Tibial artery (tissue), 4 donors: ENCODE data around the gene CAMTA1.

Source experiments
- DNase-seq, 2 donors: peaks; one replicate each; pipeline ENCODE4 v3.0.0-alpha.2; 2019
- H3K27ac ChIP-seq, 2 donors: fragments of 200-600 bp; sonication (generic) in 1 of 2; 1 replicate in 1 of 2; 2 replicates in 1 of 2; pipeline ENCODE4 v1.5.1; 2018 to 2019; ENCODE audit warnings: mild to moderate bottlenecking in 1 of 2
- H3K27me3 ChIP-seq, 2 donors: fragments of 200-600 bp; sonication (generic) in 1 of 2; one replicate each; pipeline versions ENCODE4 v1.5.1 to v1.6.0; 2016 to 2019
- H3K36me3 ChIP-seq, 3 donors: fragments of 200-600 bp; sonication (generic) in 2 of 3; one replicate each; pipeline ENCODE4 v1.5.1; 2016 to 2019; ENCODE audit warnings: mild to moderate bottlenecking in 2 of 3
- H3K4me1 ChIP-seq, 4 donors: fragments of 200-600 bp; sonication (generic) in 2 of 4; 1 replicate in 3 of 4; 2 replicates in 1 of 4; pipeline ENCODE4 v1.5.1; 2016 to 2019
- H3K4me3 ChIP-seq, 2 donors: fragments of 200-600 bp; sonication (generic) in 1 of 2; 1 replicate in 1 of 2; 2 replicates in 1 of 2; pipeline ENCODE4 v1.5.1; 2018 to 2019; ENCODE audit warnings: mild to moderate bottlenecking in 2 of 2
- H3K9me3 ChIP-seq, 3 donors: fragments of 200-600 bp; sonication (generic) in 1 of 3; one replicate each; pipeline ENCODE4 v1.5.1; 2016 to 2019
- intact Hi-C: fragments of 100-400 bp; cut with DNase I; formaldehyde crosslinking; loops from one replicate; pipeline ENCODE4 v1.15.0; 2023; ENCODE audit warnings: low total_unique reads
- TF ChIP-seq, protein P1 (sequence below), 2 experiments: fragments of 200-600 bp in 1 of 2; fragments of 450-650 bp in 1 of 2; IDR thresholded peaks; one replicate each; pipeline ENCODE4 v1.5.1; 2017 to 2019; ENCODE audit warnings: antibody characterized with exemption in 2 of 2, mild to moderate bottlenecking in 1 of 2, moderate library complexity in 1 of 2

The CAMTA1 gene

DNA sequence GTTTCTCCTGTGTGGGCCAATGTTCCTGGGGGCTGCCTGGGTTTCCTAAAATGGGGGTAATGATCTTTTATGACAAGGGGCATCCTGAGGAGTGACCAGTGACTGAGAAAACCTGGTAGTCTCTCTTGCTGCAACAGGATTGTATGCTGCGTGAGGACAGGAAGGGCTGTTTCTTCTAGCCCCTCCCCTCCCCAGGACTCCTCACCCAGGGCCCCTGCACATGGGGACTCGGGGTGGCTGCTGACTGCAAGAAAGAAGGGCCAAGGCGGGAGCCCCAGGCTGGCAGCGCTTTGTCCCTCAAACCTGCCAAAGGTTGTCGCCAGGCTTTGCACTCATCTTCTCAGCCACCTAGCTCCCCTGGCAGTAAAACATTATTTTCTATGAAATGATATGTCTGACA, 442.4 kb downstream of the CAMTA1 start:
- H3K9me3 ChIP-seq = no peaks in the 10 kb centered on the region
- TF ChIP-seq, protein P1, sequence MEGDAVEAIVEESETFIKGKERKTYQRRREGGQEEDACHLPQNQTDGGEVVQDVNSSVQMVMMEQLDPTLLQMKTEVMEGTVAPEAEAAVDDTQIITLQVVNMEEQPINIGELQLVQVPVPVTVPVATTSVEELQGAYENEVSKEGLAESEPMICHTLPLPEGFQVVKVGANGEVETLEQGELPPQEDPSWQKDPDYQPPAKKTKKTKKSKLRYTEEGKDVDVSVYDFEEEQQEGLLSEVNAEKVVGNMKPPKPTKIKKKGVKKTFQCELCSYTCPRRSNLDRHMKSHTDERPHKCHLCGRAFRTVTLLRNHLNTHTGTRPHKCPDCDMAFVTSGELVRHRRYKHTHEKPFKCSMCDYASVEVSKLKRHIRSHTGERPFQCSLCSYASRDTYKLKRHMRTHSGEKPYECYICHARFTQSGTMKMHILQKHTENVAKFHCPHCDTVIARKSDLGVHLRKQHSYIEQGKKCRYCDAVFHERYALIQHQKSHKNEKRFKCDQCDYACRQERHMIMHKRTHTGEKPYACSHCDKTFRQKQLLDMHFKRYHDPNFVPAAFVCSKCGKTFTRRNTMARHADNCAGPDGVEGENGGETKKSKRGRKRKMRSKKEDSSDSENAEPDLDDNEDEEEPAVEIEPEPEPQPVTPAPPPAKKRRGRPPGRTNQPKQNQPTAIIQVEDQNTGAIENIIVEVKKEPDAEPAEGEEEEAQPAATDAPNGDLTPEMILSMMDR (IDR thresholded peaks at IDR 0.05) = no peak
- H3K27ac ChIP-seq = no peak overlapping the region
- intact Hi-C loops = no loop called here
- H3K36me3 ChIP-seq = no peaks in the 10 kb centered on the region
- H3K27me3 ChIP-seq = peaks cover 0 to 39% of the 10 kb centered on the region in 2 donors
- H3K4me1 ChIP-seq = no peaks in the 10 kb centered on the region
- no peak overlapping the region for H3K4me3 ChIP-seq
- no peak for DNase-seq

DNA sequence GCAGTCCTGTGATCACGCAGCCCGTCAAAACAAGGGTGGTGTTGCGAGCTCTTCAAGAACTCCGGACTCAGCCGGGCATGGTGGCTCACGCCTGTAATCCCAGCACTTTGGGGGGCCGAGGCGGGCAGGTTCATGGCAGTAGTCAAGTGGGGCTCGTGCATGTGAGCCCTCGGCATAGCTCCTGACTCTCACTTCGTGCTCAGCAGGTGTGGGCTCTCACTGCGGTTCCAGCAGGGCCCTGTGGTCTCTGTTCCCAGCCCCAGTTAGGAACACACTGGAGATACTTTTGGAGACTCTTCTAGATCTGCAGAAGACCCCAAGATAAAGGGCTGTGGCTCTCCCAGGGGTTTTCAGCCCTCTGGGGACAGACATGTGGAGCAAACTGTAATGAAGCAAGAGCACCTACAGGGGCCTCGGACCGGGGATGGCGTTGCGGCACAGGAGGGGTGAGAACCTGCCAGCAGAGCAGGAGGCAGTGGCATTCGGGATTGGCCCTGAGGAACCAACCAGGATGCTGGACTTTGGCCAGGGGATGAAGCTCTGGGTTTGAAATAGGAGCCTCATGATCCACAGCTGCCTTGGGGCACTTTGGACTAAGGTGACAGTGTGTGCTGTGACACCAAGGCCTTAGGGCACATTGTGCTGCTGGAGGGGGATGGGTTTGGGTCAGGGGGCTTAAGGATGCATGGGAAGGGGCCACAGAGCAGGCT, 443.2 kb downstream of the CAMTA1 start:
- H3K4me3 ChIP-seq = no peak overlapping the region
- peaks cover 0 to 39% of the 10 kb centered on the region in 2 donors for H3K27me3 ChIP-seq
- H3K27ac ChIP-seq = no peak overlapping the region
- DNase-seq = no peak
- H3K36me3 ChIP-seq = no peaks in the 10 kb centered on the region
- TF ChIP-seq, protein P1 (IDR thresholded peaks at IDR 0.05) = no peak
- no peaks in the 10 kb centered on the region for H3K4me1 ChIP-seq
- intact Hi-C loops = no loop called here
- H3K9me3 ChIP-seq = no peaks in the 10 kb centered on the region

DNA sequence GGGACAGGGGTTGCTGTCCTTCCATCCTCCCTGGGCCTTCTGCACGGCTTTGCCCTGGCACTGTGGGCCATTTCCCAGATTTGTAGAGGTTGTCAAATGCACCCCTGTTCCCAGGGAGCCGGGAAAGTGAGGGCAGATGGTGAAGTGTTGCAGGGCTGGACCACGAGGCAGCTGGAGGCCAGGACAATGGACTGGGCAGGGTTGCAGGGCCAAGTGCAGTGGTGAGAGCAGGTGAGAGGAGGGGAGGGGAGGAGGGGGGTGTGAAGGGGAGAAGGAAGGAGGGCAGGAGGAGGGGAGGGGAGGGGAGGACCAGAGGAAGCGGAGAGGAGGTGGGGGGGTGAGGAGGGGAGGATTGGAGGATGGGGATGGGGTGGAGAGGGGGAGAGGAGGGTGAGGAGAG, 443.9 kb downstream of the CAMTA1 start:
- Histone ChIP-seq H3K9me3 (no peaks in the 10 kb centered on the region), H3K27ac (no peak overlapping the region), H3K4me3 (no peak overlapping the region), H3K36me3 (no peaks in the 10 kb centered on the region), H3K27me3 (peaks cover 0 to 39% of the 10 kb centered on the region in 2 donors), H3K4me1 (no peaks in the 10 kb centered on the region)
- intact Hi-C loops = no loop called here
- TF ChIP-seq, protein P1 (IDR thresholded peaks at IDR 0.05) = no peak
- no peak for DNase-seq

DNA sequence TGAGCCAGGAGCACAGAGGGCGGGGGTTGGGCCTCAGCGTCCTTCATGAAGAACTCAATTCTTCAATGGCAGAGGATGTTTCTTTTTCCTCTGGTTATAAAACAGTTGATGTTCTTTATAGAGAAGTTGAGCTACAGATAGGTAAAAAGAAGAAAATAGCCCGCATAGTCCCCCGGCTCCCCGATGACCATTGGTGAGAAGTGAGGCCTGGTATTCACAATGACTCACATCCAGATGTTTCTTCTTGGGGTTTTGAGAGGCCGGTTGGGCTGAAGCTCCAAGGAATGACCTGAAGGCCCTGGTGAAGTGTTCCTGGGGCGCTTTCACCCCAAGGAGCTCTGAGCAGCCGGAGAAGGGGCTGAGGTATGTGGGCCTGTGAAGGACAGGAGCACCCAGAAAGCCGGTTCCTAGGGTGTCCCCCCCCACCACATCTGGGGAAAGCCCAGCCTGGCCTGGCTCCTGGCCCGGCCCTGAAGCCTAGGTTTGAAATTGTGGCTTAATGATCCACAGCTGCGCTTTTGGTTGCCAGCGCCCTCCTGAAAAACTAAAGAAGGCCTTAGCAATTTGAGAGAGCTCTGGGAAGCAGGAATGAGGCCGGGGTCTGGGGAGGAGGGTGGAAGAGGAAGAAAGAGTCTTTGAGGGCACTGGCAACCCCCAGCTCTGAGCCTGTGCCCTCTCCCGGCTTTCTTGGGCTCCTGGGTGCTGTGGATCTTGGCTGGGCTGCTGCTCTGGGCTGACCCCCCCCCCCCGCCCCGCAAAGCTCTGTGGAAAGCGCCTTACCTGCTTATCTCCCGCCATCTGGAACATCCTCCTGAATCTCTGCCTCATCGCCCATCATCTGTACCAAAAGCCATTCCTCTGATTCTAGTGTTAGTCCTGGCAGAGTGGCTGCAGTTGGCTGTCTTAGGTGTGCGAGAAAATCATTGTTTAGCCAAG, 444.7 kb downstream of the CAMTA1 start:
- H3K36me3 ChIP-seq = no peaks in the 10 kb centered on the region
- no peak overlapping the region for H3K27ac ChIP-seq
- peaks cover 0 to 35% of the 10 kb centered on the region in 2 donors for H3K27me3 ChIP-seq
- no peak for DNase-seq
- no peaks in the 10 kb centered on the region for H3K4me1 ChIP-seq
- TF ChIP-seq, protein P1 (IDR thresholded peaks at IDR 0.05) = no peak
- no peaks in the 10 kb centered on the region for H3K9me3 ChIP-seq
- no peak overlapping the region for H3K4me3 ChIP-seq
- intact Hi-C loops = no loop called here

DNA sequence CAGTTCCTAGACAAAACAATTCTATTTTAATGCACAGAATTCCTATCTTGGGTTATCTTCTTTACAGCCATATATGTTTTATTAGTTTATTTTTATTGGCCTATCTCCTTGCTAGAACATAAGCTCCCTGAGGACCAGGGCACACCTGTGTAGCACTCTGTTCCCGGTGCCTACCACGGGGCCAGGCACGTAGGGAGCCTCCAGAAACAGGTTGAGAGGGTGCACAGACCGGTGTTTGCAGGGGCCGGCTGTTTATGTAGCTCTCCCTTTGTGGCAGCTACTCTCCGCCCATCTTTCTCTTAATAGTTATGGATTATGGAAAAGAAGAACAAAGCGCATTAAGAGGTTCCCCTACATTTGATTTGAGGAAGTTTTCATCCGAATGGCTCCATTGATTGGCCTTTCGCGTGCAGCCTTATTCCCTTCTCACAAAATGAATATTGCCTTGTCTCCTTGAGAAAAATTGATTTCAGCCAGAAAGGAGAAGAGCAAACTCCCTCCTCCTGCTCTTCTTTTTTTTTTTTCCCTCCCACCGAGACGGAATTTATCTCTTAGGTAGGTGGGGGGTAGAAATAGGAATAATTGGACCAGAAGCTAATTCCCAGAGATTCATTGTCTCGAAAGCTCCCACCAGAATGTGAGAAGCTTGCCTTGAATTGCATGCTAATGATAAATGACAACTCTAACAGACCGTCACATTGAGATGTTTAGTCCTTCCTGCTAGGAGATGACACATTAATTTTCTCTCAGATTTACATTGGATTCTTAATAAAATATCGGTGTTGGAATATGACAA, 447.4 kb downstream of the CAMTA1 start:
- Histone ChIP-seq H3K27ac (no peak overlapping the region), H3K9me3 (no peaks in the 10 kb centered on the region), H3K4me3 (no peak overlapping the region), H3K27me3 (peaks cover 0 to 29% of the 10 kb centered on the region in 2 donors), H3K36me3 (no peaks in the 10 kb centered on the region), H3K4me1 (no peaks in the 10 kb centered on the region)
- TF ChIP-seq, protein P1 (IDR thresholded peaks at IDR 0.05) = no peak
- no peak for DNase-seq
- intact Hi-C loops = no loop called here
